SK-N-SH treated with all-trans-retinoic acid at 6 μM for 48 hours (cell line): ENCODE results near the gene SCFD2.

Experiments
- ARNTL ChIP-seq: fragments of 450-650 bp; formaldehyde crosslinking; IDR thresholded peaks from 2 replicates; pipeline ENCODE4 v1.5.0; 2020; ENCODE audit warnings: low read depth, mild to moderate bottlenecking, moderate library complexity, borderline replicate concordance
- CREB5 ChIP-seq: fragments of 250-450 bp; sonication (Bioruptor Pico); IDR thresholded peaks from 2 replicates; pipeline ENCODE4 v1.5.1; 2020; ENCODE audit warnings: low read depth, mild to moderate bottlenecking, moderate library complexity
- CSRNP3 ChIP-seq: fragments of 250-450 bp; sonication (Bioruptor Pico); IDR thresholded peaks from 2 replicates; pipeline ENCODE4 v1.5.1; 2021; ENCODE audit warnings: mild to moderate bottlenecking, moderate library complexity
- ISL1 ChIP-seq: fragments of 250-450 bp; sonication (Bioruptor Pico); IDR thresholded peaks from 2 replicates; pipeline ENCODE4 v2.1.2; 2022; ENCODE audit warnings: mild to moderate bottlenecking, moderate library complexity
- PPARA ChIP-seq: fragments of 250-450 bp; sonication (Bioruptor Pico); IDR thresholded peaks from 2 replicates; pipeline ENCODE4 v1.5.0; 2020; ENCODE audit warnings: mild to moderate bottlenecking, borderline replicate concordance
- SNAI2 ChIP-seq: fragments of 250-450 bp; sonication (Bioruptor Pico); IDR thresholded peaks from 2 replicates; pipeline ENCODE4 v1.5.0; 2020; ENCODE audit warnings: mild to moderate bottlenecking, moderate library complexity
- ZC3H10 ChIP-seq: fragments of 250-450 bp; sonication (Bioruptor Pico); IDR thresholded peaks from 2 replicates; pipeline ENCODE4 v1.5.1; 2021; ENCODE audit warnings: mild to moderate bottlenecking, moderate library complexity

- TF ChIP-seq ARNTL (CRISPR knock-in tag) (no peak), ZC3H10 (CRISPR knock-in tag) (no peak), ISL1 (CRISPR knock-in tag) (peak; percentile 25; the same call in 1 of the 2 replicates), CSRNP3 (CRISPR knock-in tag) (no peak), SNAI2 (CRISPR knock-in tag) (no peak), CREB5 (no peak), PPARA (CRISPR knock-in tag) (no peak)
These were observed 376.0 kb downstream of the SCFD2 start for GRCh38 chr4:52989865-52990264.
